Measurements from ENCODE around the gene ADIPOR1. TPM values are rescaled to one million over a fixed set of nuclear protein-coding genes. Genes with fewer than 3 reads are reported as not detected.
"Not testable (repeated sequence)": the region's sequence is repeated elsewhere in the genome, so short reads cannot be mapped to it uniquely, and the experiment has no call there.

ADIPOR1 gene
- total RNA-seq, 2 experiments from 2014 or later, result 65.4 to 85.1 TPM

DNA sequence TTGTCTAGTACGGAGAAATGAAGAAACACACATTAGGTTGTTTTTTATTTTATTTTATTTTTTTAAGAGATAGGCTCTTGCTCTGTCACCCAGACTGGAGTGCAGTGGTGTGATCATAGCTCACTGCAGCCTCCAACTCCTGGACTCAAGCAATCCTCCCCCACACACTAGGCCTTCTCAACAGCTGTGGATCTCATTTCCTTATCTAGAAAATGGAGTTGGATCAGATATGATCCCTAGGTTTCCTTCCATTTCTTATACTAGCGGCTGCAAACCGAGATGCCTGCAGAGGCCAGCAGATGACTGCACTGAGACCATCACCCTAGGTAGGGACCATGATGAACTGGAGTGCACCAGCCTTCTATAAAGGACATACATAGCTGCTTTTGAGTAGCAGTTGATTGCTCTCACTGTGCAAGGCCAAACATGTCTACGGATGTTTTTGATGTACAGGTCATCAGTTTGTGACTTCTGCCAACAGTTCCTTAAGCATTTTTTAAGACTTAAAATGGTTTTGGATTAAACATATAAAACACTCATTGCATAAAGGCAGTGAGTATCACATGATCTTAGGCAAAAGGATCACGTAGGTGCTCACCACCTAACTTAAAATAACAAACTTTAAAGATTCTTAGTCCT is 19.7 kb downstream of the ADIPOR1 start:
- ChIA-PET CTCF (no interaction called here), POLR2A (no interaction called here)
- Mint-ChIP-seq H3K4me1 (peaks cover 5% of the 10 kb centered on the region), H3K27ac (no peak overlapping the region), H3K27me3 (no peaks in the 10 kb centered on the region), H3K9me3 (ENCODE audit: low read depth) (no peaks in the 10 kb centered on the region), H3K36me3 (ENCODE audit: low read depth) (peaks cover 12% of the 10 kb centered on the region), H3K4me3 (no peak overlapping the region)
- ATAC-seq, result no peak
- DNase-seq, result no peak
- intact Hi-C loops (cut with DNase I, micrococcal nuclease), result no loop called here

GRCh38 chr1:202936409-202936808 is 21.7 kb downstream of the ADIPOR1 start:
- POLR2A ChIA-PET, CTCF ChIA-PET: not testable (repeated sequence)

GRCh38 chr1:202935844-202936243 is 22.3 kb downstream of the ADIPOR1 start:
- peaks cover 7% of the 10 kb centered on the region for H3K4me1 Mint-ChIP-seq
- ATAC-seq (no peak), DNase-seq (no peak)
- POLR2A ChIA-PET, result no interaction called here
- intact Hi-C loops (cut with DNase I, micrococcal nuclease), result no loop called here
- CTCF ChIA-PET, result interaction anchor here (0.6 kb wide), 1 partner anchor 73 kb away, joined by 3 read pairs; no protein-coding TSS in a partner anchor
- no peak overlapping the region for H3K27ac Mint-ChIP-seq
- H3K36me3 Mint-ChIP-seq (ENCODE audit: low read depth), result peaks cover 2% of the 10 kb centered on the region
- peaks cover 1% of the 10 kb centered on the region for H3K9me3 Mint-ChIP-seq (ENCODE audit: low read depth)
- H3K4me3 Mint-ChIP-seq, result no peak overlapping the region
- H3K27me3 Mint-ChIP-seq, result no peaks in the 10 kb centered on the region

More at GRCh38 chr1:202936409-202936808, 21.7 kb downstream of the ADIPOR1 start:
- H3K9me3 Mint-ChIP-seq (ENCODE audit: low read depth); H3K36me3 Mint-ChIP-seq (ENCODE audit: low read depth); H3K27me3 Mint-ChIP-seq; DNase-seq; H3K27ac Mint-ChIP-seq; H3K4me1 Mint-ChIP-seq; ATAC-seq; H3K4me3 Mint-ChIP-seq; intact Hi-C loops (cut with DNase I, micrococcal nuclease): not testable (repeated sequence)

- peaks cover 2% of the 10 kb centered on the region for H3K36me3 Mint-ChIP-seq (ENCODE audit: low read depth)
- no peak overlapping the region for H3K4me3 Mint-ChIP-seq
- peaks cover 7% of the 10 kb centered on the region for H3K4me1 Mint-ChIP-seq
- CTCF ChIA-PET, result no interaction called here
- DNase-seq (no peak), ATAC-seq (no peak)
- peaks cover 1% of the 10 kb centered on the region for H3K9me3 Mint-ChIP-seq (ENCODE audit: low read depth)
- H3K27ac Mint-ChIP-seq, result no peak overlapping the region
- H3K27me3 Mint-ChIP-seq, result no peaks in the 10 kb centered on the region
- intact Hi-C loops (cut with DNase I, micrococcal nuclease), result no loop called here
- POLR2A ChIA-PET, result no interaction called here
These were observed 23.4 kb downstream of the ADIPOR1 start for GRCh38 chr1:202934755-202935154.

DNA sequence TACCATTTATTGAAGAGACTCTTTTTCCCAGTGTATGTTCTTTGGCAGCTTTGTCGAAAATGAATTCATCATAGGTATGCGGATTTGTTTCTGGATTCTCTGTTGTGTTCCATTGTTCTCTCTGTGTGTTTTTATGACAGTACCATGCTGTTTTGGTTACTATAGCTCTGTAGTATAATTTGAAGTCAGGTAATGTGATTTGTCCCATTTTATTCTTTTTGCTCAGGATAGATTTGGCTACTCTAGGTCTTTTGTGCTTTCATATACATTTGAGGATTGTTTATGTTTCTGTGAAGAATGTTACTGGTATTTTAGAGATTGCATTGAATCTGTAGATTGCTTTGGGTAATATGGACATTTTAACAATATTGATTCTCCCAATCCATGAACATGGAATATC is 25.6 kb downstream of the ADIPOR1 start:
- CTCF ChIA-PET, result no interaction called here
- ATAC-seq (no peak), DNase-seq (no peak)
- H3K36me3 Mint-ChIP-seq (ENCODE audit: low read depth), result no peaks in the 10 kb centered on the region
- H3K4me1 Mint-ChIP-seq, result peaks cover 7% of the 10 kb centered on the region
- H3K27me3 Mint-ChIP-seq, result no peaks in the 10 kb centered on the region
- POLR2A ChIA-PET, result interaction anchor here (0.5 kb wide), 1 partner anchor 38 kb away, joined by 3 read pairs; no protein-coding TSS in a partner anchor
- H3K4me3 Mint-ChIP-seq, result no peak overlapping the region
- H3K9me3 Mint-ChIP-seq (ENCODE audit: low read depth), result peaks cover 1% of the 10 kb centered on the region
- intact Hi-C loops (cut with DNase I, micrococcal nuclease), result no loop called here
- no peak overlapping the region for H3K27ac Mint-ChIP-seq

DNA sequence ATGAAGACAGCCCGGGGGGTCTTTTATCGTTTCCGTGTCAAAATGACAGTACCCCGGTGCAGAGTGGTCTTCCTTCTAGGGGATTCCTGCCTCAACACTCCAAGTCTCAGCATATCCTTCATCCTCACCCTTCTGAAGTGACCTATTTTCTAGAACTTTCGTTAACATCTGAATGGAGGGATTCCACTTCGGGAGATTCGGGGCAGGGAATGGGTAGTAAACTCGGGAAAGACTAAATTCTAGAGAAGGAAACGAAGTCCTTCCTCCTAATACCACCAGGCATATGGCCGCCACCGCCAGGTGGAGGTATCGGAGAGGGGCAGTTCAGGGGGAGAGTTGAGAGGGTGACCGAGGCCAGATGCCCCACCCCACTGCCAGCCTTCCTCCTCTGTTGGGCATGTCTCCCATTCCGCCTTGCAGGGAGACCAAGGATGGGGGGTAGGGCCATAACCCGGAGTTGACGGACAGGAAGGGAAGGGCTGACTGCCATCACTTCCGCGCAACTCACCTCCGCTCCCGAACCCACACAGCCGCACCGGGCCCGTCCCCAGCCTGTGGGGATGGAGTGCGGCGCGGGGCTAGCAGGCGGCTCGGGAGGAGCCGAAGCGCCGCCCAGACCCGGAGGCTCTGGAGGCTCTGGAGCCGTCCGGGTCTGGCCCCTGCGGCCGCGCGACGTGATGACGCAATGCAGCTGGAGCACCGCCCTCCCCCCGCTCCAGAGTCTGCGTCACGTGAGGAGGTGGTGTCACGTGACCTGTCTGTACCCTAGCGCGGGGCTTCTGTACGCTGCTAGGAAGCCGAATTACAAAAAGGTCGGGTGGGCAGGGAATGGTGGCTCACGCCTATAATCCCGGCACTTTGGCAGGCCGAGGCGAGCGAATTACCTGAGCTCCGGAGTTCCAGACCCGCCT is 31.3 kb downstream of the ADIPOR1 start, which contains the start of gene KLHL12:
KLHL12 (minus strand) TSS at position 654 of the 911 bp plus-strand sequence. CDS start 2,072 bp downstream, outside the sequence.
- intact Hi-C loops (cut with DNase I, micrococcal nuclease), result loop anchor here (1.0 to 5.0 kb wide), 11 partner anchors 31 to 1485 kb away; partner anchors contain the start of genes ADIPOR1 (in 2 of the 2), TMEM183A (in 2 of the 2), CYB5R1 (in 1 of the 2) and PCAT6 (in 1 of the 2)
- ChIA-PET POLR2A (interaction anchor here (0.5 to 1.0 kb wide), 4 partner anchors 11 to 194 kb away, joined by 3 to 4 read pairs (median 4); partner anchors contain the start of gene TMEM183A), CTCF (interaction anchor here (0.6 to 1.2 kb wide), 4 partner anchors 72 to 202 kb away, joined by 3 to 6 read pairs (median 3); no protein-coding TSS in a partner anchor)
- peak; percentile 96 for ATAC-seq
- H3K27ac Mint-ChIP-seq, result peak within 1 kb of the TSS; percentile 85
- peaks cover 24% of the 10 kb centered on the region for H3K4me1 Mint-ChIP-seq
- DNase-seq, result peak; percentile 98
- H3K9me3 Mint-ChIP-seq (ENCODE audit: low read depth), result no peaks in the 10 kb centered on the region
- peak within 1 kb of the TSS; percentile 86 for H3K4me3 Mint-ChIP-seq
- no peaks in the 10 kb centered on the region for H3K27me3 Mint-ChIP-seq
- peaks cover 20% of the 10 kb centered on the region for H3K36me3 Mint-ChIP-seq (ENCODE audit: low read depth)

DNA sequence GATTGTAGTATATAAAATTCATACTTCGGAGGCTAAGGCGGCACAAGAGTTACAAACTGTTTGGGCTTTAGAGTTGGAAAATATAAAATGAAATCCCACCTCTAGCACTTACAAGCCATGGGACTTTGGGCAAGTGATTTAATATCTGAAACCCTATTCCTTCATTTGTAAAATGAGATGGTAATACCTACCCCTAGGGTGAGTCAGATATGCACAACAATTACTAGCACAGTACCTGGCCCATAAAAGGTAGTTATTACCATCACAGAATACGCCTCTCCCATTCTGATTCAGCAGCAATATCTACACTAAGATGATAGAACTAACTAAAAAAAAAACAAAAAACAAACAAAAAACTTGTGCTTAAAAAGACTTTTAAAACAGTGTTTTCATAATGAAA is 34.6 kb downstream of the ADIPOR1 start:
- Mint-ChIP-seq H3K27ac (no peak overlapping the region), H3K36me3 (ENCODE audit: low read depth) (peaks cover 27% of the 10 kb centered on the region), H3K4me1 (peaks cover 24% of the 10 kb centered on the region), H3K27me3 (no peaks in the 10 kb centered on the region), H3K4me3 (no peak overlapping the region), H3K9me3 (ENCODE audit: low read depth) (no peaks in the 10 kb centered on the region)
- POLR2A ChIA-PET, result no interaction called here
- CTCF ChIA-PET, result interaction anchor here (0.7 to 1.5 kb wide), 3 partner anchors 38 to 73 kb away, joined by 3 to 6 read pairs (median 3); no protein-coding TSS in a partner anchor
- ATAC-seq (no peak), DNase-seq (no peak)
- intact Hi-C loops (cut with DNase I, micrococcal nuclease), result no loop called here

DNA sequence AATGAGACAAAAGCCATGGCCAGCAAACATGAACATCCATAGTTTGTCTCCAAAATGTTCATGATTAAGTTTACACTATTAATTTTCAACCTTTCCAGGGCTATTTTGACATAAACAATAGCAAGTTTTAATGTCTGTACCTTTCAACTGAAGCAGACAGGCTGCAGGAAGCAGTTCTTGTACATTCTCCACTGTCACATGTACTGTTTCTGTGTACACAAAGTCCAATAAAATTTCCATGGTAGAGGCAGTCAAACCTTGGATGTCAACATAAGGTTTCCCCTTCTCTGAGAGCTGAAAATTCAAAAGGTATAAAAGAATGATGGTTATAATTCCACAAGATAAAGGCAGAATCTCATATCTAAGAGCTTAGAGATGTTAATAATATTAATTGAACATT is 38.5 kb downstream of the ADIPOR1 start:
- H3K27me3 Mint-ChIP-seq, result no peaks in the 10 kb centered on the region
- no peak for DNase-seq
- no peaks in the 10 kb centered on the region for H3K9me3 Mint-ChIP-seq (ENCODE audit: low read depth)
- peaks cover 42% of the 10 kb centered on the region for H3K36me3 Mint-ChIP-seq (ENCODE audit: low read depth)
- no peak overlapping the region for H3K27ac Mint-ChIP-seq
- no peak for ATAC-seq
- no peak overlapping the region for H3K4me3 Mint-ChIP-seq
- POLR2A ChIA-PET, result no interaction called here
- CTCF ChIA-PET, result interaction anchor here (0.9 kb wide), 1 partner anchor 105 kb away, joined by 4 read pairs; no protein-coding TSS in a partner anchor
- H3K4me1 Mint-ChIP-seq, result peaks cover 12% of the 10 kb centered on the region
- intact Hi-C loops (cut with DNase I, micrococcal nuclease), result no loop called here

- CTCF ChIA-PET, result no interaction called here
- H3K4me1 Mint-ChIP-seq, result peaks cover 2% of the 10 kb centered on the region
- H3K9me3 Mint-ChIP-seq (ENCODE audit: low read depth), result no peaks in the 10 kb centered on the region
- H3K36me3 Mint-ChIP-seq (ENCODE audit: low read depth), result peaks cover 49% of the 10 kb centered on the region
- H3K27ac Mint-ChIP-seq, result no peak overlapping the region
- no peak overlapping the region for H3K4me3 Mint-ChIP-seq
- H3K27me3 Mint-ChIP-seq, result no peaks in the 10 kb centered on the region
- POLR2A ChIA-PET, result no interaction called here
- intact Hi-C loops (cut with DNase I, micrococcal nuclease), result no loop called here
- no peak for DNase-seq
- no peak for ATAC-seq
These were observed 43.0 kb downstream of the ADIPOR1 start for GRCh38 chr1:202915146-202915545.

GRCh38 chr1:202912476-202912875 is 45.6 kb downstream of the ADIPOR1 start:
- CTCF ChIA-PET; H3K4me3 Mint-ChIP-seq; H3K27ac Mint-ChIP-seq; DNase-seq; H3K9me3 Mint-ChIP-seq (ENCODE audit: low read depth); intact Hi-C loops (cut with DNase I, micrococcal nuclease); H3K4me1 Mint-ChIP-seq; POLR2A ChIA-PET; ATAC-seq; H3K27me3 Mint-ChIP-seq: not testable (repeated sequence)
- peaks cover 40% of the 10 kb centered on the region for H3K36me3 Mint-ChIP-seq (ENCODE audit: low read depth)

- POLR2A ChIA-PET, result no interaction called here
- no peak for ATAC-seq
- CTCF ChIA-PET, result interaction anchor here (0.7 to 1.0 kb wide), 2 partner anchors 13 to 36 kb away, joined by 3 read pairs; no protein-coding TSS in a partner anchor
These were observed 48.6 kb downstream of the ADIPOR1 start for GRCh38 chr1:202909494-202909893.

More at GRCh38 chr1:202909494-202909893, 48.6 kb downstream of the ADIPOR1 start:
- H3K4me1 Mint-ChIP-seq, result peaks cover 2% of the 10 kb centered on the region
- no peaks in the 10 kb centered on the region for H3K27me3 Mint-ChIP-seq
- intact Hi-C loops (cut with DNase I, micrococcal nuclease), result no loop called here
- no peak overlapping the region for H3K4me3 Mint-ChIP-seq
- DNase-seq, result no peak
- H3K9me3 Mint-ChIP-seq (ENCODE audit: low read depth), result no peaks in the 10 kb centered on the region
- no peak overlapping the region for H3K27ac Mint-ChIP-seq
- H3K36me3 Mint-ChIP-seq (ENCODE audit: low read depth), result peaks cover 34% of the 10 kb centered on the region
